ENCODE data around the gene CREB3.

The CREB3 gene

DNA sequence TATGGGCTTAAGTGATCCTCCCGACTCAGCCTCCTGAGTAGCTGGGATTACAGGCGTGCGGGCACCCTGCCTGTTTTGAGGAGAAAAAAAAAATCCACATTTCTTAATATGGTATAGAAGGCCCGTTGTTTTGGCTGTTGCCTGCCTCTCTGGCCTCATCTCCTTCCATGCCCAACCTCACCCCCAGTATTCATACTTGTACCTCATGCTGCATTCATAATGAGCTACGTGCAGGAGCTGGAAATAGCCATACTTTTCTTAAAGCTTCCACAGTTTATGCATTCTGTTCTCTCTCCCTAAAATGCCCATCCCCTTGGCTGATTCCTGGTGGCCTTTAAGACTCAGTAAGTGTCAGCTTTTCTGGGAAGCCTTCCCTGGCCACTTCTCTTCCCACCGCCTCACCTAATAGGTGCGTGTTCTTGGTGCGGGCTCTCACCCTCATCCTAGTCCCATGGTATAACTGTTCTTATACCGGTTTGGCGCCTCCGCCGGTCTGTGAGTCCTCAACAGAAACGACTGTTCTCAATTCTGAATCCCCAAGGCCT lies 40.6 kb upstream of the CREB3 start:
- TF ChIP-seq, protein P1, sequence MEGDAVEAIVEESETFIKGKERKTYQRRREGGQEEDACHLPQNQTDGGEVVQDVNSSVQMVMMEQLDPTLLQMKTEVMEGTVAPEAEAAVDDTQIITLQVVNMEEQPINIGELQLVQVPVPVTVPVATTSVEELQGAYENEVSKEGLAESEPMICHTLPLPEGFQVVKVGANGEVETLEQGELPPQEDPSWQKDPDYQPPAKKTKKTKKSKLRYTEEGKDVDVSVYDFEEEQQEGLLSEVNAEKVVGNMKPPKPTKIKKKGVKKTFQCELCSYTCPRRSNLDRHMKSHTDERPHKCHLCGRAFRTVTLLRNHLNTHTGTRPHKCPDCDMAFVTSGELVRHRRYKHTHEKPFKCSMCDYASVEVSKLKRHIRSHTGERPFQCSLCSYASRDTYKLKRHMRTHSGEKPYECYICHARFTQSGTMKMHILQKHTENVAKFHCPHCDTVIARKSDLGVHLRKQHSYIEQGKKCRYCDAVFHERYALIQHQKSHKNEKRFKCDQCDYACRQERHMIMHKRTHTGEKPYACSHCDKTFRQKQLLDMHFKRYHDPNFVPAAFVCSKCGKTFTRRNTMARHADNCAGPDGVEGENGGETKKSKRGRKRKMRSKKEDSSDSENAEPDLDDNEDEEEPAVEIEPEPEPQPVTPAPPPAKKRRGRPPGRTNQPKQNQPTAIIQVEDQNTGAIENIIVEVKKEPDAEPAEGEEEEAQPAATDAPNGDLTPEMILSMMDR (IDR thresholded peaks at IDR 0.05; ENCODE audit: low read depth, low read length), result no peak
- H3K4me3 ChIP-seq (ENCODE audit: low read depth, low read length), result no peak overlapping the region

DNA sequence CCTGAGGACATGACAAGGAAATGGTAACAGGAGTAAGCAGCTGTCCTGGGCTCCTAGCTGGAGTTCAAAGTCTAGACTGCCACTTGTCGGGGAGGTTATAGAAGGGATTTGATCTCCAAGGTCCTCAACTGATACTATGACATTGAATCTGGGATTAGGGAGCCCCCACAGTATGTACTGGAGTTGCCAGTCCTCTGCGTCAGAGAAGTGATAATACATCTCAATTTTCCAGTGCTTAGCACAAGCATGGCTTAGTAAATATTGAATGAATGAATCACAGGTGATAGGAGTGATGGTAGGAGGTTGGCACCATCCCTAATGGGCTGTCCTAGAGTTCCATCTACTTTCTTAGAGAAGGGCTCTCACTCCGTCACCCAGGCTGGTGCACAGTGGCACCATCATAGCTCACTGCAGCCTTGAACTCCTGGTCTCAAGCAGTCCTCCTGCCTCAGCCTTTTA lies 36.5 kb upstream of the CREB3 start:
- H3K4me3 ChIP-seq (ENCODE audit: low read depth, low read length), result no peak overlapping the region
- TF ChIP-seq, protein P1 (IDR thresholded peaks at IDR 0.05; ENCODE audit: low read depth, low read length), result no peak

DNA sequence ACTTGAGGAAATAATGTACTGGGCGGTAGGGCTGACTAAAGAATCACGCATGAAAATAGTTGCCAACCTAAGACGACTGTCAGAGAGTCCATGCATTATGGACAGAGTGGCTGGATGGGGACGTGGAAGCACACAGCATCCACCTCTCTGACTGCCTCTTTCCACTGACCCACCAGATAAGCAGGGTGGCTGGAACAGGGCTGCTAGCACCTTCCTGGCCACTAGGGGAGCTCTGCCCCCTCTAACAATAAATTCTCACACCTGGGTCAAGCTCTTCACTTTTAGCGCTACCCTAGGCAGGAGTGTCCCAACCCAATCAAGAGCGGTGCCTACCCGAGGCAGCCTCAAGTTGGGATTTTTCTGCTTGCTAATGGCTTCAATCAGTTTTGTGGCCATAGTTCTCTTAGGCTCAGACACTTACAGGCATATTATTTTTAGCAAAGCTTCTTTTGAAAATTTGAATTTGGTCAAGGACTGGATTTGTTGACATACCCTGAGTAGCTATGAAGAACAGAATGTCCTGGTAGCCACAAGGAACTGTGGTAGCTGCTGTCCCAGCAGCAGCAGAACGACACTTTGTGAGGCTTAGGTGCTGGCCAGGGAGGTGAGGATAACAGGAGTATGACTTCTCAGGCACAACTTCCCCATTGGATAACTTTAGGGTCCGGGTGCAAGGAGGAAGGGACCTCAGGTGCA lies 35.8 kb upstream of the CREB3 start:
- TF ChIP-seq, protein P1 (IDR thresholded peaks at IDR 0.05; ENCODE audit: low read depth, low read length), result peak; percentile 90

DNA sequence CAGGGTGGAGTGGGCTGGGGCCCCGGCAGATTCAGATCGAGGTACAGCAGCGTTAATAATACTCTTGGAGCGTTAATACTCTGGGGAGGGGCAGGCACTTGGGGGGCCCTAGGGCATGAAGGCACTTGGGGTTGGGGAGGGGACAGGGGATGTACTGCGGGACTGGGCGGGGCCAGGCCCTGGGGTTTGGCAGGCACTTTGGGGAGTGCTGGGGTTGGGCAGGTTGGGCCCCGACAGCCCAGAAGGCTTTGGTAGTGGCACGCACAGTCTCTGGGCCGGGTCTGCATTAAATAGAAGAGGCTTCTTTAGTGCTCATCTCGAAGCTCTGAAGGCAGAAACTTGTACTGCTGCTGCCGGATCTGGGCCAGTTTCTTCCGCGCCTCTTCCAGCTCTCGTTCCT lies 35.0 kb upstream of the CREB3 start:
- TF ChIP-seq, protein P1 (IDR thresholded peaks at IDR 0.05; ENCODE audit: low read depth, low read length), result no peak
- H3K4me3 ChIP-seq (ENCODE audit: low read depth, low read length), result no peak overlapping the region

More for the DNA sequence above, 35.8 kb upstream of the CREB3 start:
- H3K4me3 ChIP-seq (ENCODE audit: low read depth, low read length), result no peak overlapping the region

DNA sequence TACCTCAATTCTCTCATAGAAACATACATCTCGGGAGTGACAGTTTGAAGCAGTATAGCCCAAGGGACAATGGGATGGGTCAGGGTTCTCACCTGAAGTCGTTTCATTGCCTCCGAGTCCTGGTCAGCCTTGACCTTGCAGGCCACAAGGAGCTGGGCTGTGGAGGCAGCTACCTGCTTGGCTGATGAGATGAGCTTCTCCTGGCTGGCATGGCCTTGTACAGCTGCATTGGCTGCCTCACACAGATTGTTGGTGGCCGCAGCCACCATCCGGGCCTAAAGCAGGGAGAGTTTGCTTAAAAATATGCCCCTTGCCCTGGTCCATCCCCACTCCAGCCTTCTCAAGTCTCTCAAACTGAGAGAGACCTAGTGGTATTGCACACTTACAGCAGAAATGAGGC lies 34.2 kb upstream of the CREB3 start:
- H3K4me3 ChIP-seq (ENCODE audit: low read depth, low read length), result no peak overlapping the region
- TF ChIP-seq, protein P1 (IDR thresholded peaks at IDR 0.05; ENCODE audit: low read depth, low read length), result no peak

DNA sequence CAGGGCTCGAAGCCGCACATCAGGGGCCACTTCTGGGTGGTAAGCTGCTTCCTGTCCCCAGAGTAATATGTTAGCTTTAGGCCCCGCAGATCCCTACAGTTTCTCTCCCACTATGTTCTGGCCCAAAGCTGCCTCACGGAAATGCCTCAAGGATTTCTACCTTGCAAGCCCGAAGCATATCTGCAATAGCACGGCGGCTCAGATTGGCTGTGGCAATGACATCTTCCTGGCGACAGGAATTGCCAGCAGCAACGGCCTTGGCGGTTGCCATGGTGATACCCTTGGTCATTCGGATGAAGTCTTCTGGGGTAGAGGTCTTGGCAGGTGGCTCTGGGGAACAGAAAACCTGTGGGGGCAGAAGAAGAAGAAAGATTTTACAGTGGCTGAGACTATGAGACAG lies 32.4 kb upstream of the CREB3 start:
- H3K4me3 ChIP-seq (ENCODE audit: low read depth, low read length), result no peak overlapping the region
- TF ChIP-seq, protein P1 (IDR thresholded peaks at IDR 0.05; ENCODE audit: low read depth, low read length), result no peak

DNA sequence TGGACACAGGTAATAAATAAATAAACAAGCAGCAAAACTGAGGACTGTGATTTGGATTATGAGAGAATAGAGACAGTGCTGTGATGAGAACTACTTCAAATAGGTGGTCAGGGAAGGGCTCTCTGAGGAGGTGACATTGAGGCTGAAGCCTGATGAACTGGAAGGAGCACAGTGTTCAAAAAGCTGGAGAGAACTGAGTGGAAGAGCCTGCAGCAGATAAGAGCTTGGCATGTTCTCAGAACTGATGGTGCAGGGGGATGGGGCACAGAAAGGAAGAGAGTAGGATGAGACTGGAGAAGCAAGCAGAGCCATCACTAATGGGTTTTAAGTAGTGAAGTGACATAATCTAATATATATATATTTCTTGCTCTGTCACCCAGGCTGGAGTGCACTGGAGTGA lies 31.5 kb upstream of the CREB3 start:
- TF ChIP-seq, protein P1 (IDR thresholded peaks at IDR 0.05; ENCODE audit: low read depth, low read length), result no peak

More for the DNA sequence above, 31.5 kb upstream of the CREB3 start:
- no peak overlapping the region for H3K4me3 ChIP-seq (ENCODE audit: low read depth, low read length)
